Activated CD8-positive, alpha-beta memory T cell treated with anti-CD3 and anti-CD28 coated beads, Interleukin-2, amount 50 U/mL, for 1 hour (primary cell): ENCODE data around the gene UBE2H.
"Not testable (repeated sequence)": the region's sequence is repeated elsewhere in the genome, so short reads cannot be mapped to it uniquely, and the experiment has no call there.

Source experiments
- DNase-seq: peaks from one replicate; pipeline ENCODE4 v3.0.0-alpha.2; 2020; ENCODE audit errors: extremely low read depth

The UBE2H gene

DNA sequence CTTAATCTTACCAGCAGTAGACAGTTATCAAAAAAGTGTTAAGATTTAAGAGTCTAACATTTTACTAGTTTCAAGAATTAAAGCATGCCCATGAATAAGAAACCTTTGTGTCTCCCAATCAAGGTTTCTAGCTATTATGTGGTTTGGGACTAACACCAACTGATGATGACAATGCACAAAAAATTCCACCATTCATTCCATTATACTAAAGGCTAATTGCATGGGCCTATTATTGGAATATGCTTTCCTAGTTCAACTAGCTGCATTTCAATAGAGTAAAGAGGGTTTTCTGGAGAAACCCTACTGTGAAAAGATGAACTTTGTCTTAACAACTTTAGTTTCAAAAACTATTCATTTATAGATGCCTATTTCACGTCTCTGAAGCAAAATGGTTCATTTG, 44.6 kb downstream of the UBE2H start:
- DNase-seq, result no peak

DNA sequence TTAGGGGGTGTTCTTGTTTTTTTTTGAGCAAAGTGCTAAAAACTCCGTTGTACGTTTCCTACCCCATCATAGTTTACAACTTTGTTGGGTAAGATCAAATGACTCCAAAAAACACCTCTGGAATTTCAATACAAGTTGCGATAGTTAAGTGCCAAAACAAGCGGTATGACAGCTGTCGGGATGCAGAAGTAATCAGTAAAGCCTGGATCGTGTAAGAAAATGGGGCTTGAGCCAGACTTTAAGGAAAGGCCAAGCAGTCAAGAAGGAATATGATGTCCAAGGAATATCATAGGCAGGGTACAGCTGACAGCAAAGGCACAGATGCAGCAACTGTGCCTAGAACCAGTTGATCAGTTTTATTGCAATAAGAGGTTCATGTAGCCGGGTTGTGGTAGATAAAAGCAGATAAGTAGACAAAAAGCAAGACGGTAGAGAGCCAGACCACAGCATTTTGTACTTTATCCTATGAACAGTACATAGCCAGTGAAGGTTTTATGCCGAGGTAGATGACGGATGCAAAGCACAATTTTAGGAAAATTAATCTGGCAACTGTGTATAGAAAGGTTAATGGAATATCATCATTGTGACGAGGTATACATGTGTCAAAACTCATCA, 45.5 kb downstream of the UBE2H start:
- no peak for DNase-seq

DNA sequence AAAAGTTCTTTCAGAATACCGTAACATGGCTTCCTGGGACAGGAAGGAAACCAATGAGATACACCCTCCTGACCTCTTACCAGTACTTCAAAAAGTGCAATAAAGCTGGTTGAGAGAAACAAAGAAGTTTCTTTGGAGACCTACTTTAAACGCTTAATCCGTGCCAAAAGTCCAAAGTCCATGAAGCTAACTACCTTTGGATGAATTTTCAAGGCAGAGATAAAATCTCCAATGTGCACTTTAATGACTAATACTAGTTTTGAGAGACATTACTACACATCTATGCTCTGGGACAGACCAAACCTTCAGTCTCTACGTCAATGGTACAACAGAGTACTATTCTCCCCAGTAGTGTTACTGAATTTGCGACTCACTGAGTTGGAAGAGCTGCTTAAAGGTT, 46.1 kb downstream of the UBE2H start:
- DNase-seq, result no peak

DNA sequence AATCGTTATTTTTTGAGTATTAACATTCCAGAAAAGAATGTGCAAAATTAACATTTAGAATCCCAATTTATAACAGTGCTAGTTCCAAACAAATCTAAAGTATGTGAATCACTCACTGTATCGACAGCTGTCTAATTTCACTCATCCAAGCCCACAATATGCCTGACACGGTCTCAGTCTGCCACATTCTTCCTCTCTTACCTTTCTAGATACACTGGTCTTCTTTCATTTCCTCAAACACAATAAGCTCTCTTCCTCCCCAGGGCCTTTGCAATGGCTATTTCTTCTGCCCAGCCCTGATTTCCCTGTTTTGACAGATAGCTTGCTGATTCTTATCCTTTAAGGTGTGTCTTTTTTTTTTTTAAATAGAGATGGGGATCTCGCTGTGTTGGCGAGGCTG, 48.8 kb downstream of the UBE2H start:
- DNase-seq, result no peak

DNA sequence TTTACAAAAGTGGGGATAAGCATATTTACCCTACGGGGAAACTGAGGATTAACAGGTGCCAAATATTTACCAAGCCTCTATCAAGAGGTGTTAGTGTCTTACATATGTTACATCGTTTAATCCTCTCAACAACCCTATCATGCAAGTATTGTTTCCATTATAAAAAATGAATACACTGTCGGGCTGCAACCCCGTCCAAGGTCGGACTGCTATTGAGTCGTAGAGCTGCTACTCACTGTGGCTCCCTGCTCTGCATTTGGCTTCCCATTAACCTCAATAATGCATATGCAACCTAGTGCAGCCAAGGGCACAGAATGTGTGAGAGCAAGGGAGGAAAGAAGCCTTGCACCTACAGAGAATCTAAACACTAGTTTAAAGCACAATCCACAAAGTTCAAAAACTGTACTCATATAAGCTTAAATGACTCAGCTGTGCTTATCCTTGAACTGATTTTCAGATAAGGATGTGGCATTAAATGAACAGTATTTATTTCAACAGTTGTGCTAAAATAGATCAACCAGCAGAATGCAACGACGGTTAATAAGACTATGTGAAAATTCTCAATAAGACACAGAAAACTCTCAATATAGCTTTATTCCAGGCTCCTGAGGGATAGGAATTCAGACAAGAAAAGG, 49.9 kb downstream of the UBE2H start:
- DNase-seq, result no peak

DNA sequence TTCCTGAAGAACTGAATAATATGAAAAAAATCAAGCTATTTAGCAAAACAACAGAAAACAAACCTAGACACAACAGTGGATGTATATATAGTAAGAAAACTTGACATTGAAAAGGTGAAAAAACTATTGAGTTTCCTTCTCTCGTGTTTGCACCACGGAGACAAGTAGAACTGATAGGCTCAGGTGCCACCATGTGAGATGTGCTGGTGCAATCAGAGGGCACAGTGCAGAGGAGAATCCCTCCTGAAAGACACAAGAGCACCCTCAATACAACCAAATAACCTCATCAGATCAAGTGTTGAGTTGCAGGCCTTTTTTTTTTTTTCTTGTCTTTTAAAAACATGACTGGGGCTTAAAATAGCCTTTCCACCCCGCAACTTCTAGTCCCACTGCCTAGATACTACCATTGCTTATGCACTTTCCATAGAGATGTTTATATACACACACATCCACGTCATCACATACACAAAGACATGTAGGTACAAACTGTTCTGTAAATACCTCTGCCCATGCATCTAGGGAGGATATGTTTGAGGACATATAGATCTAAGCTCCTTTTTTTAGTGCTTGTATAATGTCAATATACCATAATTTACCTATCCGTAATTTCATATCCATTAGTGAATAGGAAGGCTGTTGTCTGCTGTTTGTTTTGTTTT, 54.1 kb downstream of the UBE2H start:
- DNase-seq, result no peak

DNA sequence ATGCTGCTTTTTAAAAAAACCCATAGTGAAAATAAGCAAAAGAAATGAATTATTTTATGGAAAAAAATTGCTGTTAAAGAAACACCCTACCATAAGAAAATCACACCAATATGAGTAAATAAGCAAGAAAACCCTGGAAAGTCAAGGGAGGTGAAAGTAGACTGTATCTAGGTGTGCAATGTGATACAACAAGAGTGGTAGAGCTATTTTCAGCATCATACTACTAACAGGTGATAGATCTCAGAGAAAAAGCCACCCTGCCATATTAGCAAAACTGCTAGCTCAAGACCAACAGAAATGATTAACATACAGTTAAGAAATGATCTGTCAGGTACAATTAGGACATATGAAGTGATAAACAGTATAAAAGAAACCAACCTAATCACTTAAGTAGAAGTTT, 54.8 kb downstream of the UBE2H start:
- no peak for DNase-seq

DNA sequence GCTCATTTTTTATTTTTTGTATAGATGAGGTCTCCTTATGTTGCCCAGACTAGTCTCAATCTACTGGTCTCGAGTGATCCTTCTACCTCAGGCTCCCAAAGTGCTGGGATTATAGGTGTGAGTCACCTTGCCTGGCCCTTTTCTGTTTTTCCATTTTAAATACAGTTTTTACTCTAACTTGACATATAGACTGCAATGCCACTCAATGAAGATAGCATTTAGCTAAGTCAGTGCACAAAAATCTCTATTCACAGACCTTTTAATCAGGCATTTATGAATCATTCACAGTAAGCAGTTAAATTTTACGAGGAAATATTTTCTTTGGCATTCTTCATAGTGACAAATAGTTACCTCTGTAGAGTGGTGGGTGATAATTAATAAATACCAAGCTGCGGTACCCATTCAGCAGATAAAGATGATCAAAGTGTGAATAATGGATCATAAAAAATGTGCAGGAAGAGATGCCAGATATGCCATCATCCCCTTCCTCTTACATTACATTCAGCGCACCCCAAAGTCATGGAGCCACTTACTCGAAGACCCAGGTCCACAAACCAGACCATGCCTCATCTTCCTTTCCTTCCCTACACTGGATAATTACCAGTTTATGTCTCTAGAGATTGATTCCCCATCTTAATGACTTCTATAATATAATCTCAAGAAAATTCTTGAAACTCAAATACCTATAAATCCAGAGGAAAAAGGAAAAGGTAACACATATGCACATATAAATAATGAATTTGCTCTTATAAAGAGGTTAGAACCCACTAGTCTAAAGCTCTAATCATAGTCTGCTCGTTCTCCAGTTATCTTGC, 56.0 kb downstream of the UBE2H start:
- no peak for DNase-seq

DNA sequence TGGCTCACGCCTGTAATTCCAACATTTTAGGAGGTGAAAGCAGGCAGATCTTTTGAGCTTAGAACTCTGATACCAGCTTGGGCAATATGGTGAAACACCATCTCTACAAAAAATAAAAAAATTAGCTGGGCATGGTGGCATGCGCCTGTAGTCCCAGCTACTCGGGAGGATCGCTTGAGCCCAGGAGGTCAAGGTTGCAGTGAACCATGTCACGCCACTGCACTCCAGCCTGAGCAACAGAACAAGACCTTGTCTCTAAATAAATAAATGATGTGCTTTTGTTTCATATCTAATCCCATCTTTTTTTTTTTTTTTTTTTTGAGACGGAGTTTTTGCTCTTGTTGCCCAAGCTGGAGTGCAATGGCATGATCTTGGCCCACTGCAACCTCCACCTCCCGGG, 58.6 kb downstream of the UBE2H start:
- not testable (repeated sequence) for DNase-seq

DNA sequence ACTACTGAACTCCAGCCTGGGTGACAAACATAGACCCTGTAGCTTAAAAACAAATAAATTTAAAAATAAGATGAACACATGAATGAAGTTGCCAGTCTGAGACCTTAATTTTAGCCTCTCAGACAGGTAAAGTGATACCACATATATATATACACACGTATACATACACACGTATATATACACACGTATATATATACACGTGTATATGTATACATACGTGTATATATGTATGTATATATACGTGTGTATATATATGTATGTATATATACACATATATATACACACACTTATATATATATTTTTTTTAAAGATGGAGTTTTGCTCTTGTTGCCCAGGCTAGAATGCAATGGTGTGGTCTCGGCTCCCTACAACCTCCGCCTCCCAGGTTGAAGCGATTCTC, 62.7 kb downstream of the UBE2H start:
- no peak for DNase-seq

DNA sequence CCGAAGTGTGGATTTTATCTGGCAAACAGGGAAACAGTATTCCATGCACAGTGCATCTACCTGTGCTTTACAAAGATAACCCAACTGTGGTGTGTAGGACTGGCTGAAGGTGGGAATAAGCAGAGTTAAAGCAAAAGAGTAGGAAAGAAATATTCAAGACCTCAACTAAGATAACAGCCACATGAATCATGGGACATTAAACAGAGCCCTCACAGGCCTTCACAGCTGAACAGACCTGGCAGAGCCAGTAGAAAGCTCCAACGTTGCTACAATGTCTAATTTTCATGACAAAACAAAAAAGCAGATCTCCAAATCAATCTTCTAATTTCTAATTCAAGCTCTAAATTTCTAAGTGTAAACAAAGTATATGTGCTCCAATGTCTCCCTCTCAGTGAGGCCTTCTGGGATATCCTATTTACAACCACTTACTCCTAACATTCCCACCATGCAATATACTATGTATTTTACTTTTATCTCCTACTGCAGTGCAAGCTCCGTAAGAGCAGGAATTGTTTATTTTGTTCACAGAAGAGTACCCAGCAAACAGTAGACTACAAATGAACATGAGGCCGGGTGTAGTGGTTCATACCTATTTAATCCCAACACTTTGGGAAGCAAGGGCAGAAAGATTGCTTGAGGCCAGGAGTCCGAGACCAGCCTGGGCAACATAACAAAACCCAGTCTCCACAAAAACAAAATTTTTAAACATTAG, 63.5 kb downstream of the UBE2H start:
- no peak for DNase-seq

DNA sequence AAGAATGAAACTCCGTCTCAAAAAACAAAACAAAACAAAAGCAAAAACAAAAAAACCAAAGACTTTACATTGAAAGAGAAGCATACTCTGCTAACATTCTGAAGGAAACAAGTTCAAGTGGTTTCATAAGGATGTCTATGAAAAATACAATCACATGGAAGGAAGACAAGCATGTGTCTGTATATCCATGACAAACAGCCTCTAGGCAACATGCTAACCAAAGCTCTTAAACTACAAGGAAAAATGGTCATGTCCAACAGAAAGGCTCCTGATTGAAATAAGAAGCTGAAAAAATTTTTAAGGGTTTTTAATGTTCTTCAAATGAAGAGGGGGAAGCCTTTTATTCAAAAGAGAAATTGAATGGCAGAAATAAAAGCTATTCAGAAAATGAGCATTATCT, 64.9 kb downstream of the UBE2H start:
- no peak for DNase-seq

DNA sequence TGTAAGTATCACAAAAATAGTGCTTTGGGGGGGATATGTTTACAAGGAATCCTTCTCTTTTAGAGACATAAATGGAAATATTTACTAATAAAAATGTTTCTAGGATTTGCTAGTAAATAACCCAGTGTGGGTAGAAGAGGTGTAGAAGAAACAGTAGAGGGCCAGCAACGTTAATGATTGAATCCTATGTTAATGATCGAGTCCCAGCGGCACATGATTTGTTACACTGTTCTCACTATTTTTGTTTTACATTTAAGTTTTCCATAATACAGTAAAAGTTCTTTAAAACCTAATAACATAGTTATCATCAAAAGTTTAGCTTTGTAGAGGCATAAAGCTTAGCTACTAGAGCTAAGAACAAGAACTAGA, 66.0 kb downstream of the UBE2H start:
- DNase-seq, result no peak

DNA sequence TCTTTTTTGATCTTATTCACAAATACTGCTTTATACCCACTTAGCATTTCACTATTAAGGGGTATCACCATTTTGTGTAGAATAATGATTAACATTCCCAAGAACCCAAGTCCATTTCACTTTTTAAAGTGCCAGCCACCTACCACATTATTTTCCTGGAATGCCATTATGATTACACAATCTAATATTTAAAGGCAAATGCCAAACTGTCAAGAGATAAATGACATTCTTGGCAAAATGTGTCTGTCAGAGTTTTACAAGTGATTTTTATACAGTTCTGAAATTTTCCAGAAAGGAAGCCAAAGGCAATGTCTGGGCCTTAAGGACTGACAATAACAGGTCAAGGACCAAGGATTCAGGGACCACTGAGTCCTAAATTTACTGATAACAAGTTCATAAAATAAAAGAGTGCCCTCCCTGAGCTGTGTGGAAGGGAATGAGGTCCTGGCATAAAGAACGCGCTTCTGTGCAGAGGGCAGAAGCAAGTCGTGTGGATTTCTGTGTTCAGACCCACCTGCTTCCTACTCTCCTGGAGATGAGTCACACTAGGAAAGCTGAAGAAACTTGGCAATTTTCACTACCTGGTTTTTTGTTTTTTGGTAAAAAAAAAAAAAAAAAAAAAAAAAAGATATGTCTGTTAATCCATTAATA, 66.5 kb downstream of the UBE2H start:
- no peak for DNase-seq

DNA sequence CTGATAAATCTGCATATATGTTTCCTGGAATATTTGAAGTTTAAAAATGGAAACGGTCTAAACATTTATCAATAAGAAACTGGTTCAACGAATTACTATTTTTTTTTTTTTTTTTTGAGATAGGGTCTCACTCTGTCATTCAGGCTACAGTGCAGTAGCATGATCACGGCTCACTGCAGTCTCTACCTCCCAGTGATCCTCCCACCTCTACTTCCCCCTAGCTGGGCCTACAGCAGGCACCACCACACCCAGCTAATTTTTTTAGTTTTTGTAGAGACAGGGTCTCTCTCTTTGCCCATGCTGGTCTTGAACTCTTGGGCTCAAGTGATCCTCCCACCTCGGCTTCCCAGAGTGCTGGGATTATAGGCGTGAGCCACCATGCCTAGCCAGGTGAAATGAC, 68.3 kb downstream of the UBE2H start:
- no peak for DNase-seq

DNA sequence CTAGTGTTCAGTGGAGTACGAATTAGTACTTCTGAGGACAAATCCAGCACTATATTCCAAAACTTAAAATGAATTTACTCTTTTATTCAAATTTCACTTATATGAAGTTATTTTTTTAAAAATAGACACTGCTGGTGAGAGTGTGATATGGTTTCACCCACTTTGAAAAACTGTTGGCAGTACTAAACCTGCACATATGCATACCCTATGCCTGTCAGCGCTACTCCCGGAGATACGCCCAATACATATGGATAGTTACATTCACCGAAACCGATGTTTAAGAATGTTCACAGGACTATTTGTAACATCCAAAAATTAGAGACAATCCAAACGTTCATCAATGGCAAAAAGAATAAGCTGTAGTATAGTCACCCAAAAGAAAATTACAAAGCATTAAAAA, 69.6 kb downstream of the UBE2H start:
- DNase-seq, result no peak

DNA sequence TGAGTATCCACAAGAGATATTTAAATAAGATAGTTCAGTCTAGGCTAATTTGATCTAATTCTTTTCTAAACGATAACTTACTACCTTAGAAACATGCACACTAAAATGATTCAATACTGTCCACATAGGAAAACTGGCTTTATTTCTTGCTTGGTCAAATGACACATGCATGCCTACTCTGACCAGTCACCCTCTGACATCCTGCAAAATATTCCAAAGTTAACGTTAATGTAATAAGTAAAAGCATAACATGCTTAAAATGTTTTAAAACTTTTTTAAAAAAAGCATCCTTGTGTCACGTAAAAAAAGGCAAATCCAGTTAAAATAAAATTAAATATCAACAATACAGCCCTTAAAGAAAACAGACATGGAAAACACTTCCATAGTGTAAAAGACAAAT, 70.2 kb downstream of the UBE2H start:
- DNase-seq, result no peak

DNA sequence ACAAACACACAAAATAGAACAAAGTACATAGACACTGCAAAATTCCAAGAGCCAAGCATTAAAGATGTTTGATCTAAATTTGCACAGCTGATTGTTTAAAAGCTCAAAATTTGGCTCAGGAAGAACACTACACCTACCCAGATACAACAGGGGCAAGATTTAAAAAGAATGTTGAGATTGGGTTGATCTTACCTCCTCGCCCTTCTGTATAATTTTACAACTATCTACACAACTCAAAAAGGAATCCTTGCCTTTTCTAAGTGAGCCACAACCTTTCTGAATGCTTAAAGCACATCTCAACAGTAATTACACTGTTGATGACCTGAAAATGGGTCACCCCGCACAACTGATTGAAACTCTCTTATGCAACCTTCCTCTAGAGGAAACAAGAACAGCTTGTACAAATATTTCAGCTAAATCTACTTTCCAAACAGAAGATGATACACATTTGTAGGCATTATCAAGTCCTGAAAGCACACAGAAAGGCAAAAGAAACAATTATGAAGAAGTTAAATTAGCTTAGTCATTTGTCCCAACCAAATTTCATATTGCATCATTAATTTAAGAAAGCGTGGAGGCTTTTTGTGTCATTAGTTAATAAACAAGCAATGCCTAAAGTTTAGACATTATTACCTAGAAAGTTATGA, 75.5 kb downstream of the UBE2H start:
- no peak for DNase-seq

DNA sequence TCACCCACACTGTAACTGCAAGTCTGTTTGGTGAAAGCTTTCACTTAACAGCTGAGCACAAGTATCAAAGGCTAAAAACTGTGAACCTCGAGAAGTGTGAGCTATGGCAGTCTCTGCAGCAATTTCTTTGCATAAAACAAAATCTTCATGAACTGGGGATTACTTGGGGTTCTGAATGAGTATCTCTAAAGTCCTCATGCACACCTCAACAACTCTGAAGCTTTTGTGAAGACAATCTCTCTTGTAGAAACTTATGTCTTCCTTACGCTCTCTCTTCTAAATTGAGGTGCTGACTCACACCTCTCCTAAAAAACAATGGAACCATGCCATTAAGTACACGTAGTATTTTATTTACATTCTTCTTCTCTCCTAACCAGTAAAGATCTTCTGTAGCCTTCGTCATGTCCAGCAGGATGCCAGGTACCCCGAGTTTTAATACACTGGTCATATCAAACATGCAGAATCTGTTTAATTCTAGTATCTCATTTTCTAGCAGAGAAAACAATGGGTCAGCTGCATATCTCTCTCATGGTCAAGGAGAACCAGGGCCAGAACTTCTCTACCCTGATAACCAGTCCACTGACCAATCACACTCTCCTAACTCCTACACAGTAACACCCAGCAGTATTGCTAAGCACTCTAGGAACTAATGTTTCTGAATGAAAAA, 76.9 kb downstream of the UBE2H start:
- DNase-seq, result no peak

DNA sequence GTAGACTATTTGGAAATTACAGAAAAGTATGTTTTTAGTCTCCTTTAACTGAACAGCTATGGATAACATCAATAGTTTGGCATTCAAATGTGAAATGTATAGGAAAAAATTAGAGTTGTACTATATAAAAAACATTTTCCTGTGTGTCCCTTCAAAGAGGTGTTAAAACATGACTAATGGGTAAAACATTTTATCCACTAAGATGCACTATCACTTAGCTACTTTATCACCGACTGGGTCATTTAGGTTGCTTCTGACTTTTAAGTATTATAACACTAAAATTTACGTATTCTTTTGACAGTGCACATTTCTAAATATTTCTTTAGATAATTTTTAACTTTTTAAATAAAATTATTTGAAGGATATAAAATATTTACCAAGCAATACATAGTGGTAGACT, 77.6 kb downstream of the UBE2H start:
- DNase-seq, result no peak

DNA sequence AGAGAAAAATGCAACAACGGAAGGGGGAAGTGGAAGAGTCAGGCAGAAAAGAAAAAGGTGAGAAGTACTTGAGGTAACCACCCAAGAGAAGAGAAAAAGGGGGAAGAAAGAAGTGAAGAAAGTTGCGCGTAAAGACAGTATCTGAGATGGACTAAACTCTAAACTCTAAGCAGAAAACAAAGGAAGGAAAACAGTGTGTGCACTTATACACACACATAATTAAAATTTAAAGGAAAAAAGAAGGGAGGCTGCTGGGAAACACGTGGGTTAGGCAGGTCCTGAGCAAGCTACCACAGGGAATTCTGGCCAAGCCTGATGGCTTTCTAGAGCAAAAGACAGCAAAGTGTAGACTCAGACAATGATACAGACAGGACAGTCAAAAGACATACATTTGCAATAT, 78.0 kb downstream of the UBE2H start:
- DNase-seq, result no peak
